HG03575 (cell line): ENCODE measurements around the gene PPP1R2C.

Source experiments
- ATAC-seq: cut with Tn5 transposase; IDR thresholded peaks from one replicate; pipeline ENCODE4 v1.9.1; 2021; ENCODE audit not compliant: unreplicated experiment, insufficient number of reproducible peaks, low FRiP score; ENCODE audit errors: extremely low read depth

PPP1R2C gene

DNA sequence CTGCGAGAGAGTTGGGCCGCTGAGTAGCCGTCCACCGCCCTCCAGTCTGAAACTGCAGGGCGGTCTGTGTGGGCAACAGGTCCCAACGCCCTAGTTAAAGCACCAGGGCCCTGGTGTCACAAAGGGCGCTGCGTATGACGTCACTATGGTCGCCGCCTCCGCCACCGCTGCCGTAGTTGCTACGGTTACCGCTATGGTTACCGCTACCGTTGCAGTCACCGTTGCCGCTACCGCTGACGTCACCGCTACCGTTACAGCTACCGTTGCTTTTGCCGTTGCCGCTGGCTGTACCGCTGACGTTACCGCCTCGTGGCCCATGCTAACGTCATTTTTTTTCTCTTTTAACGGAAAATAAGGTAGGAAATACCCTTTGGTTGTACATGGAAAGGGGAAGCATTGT is at the start of gene PPP1R2C:
Gene PPP1R2C, minus strand, starts transcription at position 68 of the 400 bp plus-strand sequence. CDS start 84 bp downstream, outside the sequence.
- ATAC-seq: no peak

DNA sequence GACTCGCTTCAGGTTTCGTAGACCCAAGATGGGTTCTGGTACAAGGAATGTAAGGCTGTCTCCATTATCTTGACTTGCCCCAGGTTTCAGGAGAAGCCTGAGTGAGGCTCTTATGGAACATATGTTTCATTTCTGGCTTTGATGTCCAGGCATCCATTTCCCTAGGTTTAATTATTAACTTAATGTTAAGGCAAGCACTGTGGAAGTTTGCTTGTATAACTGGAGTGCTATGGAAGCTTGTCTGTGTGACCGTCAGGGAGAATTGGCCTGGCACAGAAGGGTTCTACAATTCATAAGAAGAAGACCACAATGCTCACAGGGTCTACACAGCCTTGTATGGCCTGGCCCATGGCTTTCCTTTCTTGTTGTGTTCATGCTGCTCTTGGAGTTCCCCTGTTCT is 47.2 kb upstream of the PPP1R2C start:
- ATAC-seq: no peak

DNA sequence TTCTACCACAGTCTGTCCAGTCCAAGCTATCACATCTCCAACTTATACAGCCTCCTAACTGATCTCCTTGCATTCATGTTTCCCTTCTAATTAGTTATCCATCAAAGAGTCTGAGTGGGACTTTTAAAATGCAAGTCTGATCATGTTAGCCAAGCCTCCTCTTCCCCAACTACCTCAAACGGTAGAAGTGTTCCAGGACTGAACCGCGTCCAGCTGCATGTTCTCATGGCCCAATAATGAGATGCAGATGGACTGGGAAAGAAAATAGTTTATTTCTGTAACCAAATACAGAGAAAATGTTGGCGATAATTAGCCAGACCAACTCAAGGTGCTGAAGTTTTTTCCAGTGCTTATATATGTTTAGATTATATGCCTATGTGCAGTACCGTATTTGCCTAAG is 46.6 kb upstream of the PPP1R2C start:
- no peak for ATAC-seq

DNA sequence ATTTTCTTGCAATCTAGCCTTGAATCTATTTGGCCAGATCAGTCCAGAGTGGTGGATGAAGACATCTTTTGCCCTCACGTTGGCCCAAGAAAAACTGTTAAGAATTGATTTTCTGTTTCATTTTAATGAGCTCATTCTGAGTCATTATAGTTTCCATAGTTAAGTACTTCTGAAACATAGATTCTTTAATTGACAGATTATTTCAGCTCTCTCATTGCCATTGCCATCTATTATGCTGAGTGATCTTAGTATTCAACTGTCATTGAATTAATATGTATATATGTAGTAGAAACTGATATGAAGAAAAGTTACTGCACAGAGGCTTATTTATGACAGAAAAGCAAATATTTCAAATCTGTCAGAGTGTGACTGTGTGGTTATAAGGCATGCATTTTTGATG is 45.5 kb upstream of the PPP1R2C start:
- no peak for ATAC-seq

DNA sequence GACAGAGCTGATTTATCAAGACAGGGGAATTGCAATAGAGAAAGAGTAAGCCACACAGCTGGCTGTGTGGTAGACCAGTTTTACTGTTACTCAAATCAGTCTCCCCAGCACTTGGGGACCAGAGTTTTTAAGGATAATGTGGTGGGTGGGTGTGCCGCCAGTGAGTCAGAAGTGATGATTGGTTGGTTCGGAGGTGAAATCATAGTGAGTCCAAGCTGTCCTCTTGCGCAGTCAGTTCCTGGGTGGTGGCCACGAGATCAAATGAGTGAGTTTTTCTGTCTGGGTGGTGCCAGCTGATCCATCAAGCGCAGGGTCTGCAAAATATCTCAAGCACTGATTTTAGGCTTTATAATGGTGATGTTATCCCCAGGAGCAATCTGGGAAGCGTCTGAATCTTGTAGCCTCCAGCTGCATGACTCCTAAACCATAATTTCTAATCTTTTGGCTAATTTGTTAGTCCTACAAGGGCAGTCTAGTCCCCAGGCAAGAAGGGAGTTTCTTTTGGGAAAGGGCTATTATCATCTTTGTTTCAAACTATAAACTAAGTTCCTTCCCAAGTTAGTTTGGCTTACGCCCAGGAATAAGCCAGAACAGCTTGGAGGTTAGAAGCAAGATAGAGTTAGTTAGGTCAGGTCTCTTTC is 44.0 kb upstream of the PPP1R2C start:
- no peak for ATAC-seq

DNA sequence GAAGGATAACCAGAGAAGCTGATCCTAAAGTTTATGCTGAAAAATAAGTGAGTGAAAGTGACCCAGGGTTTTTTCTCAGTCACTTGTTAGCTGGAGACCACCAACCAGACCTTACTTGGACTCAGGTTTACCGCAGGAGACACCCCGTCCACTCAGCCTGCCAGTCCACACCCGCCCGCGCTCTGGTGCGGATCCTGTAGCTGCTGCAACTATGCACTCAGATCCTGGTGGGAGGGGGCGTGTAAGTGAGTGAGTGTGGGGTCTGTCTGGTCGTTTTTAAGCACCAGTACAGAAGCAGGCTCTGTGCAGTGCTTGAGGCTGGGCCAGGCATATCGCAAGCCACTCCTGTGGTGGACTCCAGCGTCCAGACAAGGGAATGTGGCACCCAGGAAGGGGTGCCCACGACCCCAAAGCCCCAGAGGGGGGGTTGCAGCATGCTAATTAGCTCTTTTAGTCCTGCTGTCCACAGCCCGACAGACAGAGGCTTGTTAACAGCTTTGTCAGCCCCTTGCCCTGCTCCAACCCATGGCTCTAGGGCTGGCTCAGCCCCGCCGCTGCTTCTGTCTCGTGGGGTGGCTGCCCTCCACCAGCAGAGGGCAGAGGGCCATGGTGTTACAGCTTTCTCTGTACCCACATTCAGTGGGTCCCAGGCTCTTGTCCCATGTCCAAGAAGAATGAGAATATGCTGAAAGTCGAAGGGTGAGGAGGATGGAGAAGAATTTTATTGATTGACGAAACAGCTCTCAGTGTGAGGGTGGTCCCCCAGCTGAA is 40.4 kb upstream of the PPP1R2C start:
- no peak for ATAC-seq

DNA sequence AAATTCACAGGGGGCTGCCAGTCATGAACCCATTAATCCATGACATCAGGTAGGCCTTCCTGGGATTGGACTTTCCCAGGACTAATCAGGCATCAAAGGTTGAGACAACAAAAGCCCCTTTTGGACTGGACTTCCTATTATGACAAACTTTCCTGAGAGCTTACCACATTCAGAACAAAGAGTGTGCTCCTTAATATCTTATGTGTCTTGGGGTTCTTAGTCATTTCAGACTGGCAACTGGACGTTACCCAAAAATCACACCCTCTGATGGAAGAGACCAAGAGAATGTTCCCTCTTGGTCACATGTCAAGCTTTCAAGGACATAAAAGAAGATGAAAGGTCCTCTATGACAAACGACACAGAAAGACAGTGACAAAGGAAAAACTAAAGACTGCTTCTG is 31.6 kb upstream of the PPP1R2C start:
- no peak for ATAC-seq

DNA sequence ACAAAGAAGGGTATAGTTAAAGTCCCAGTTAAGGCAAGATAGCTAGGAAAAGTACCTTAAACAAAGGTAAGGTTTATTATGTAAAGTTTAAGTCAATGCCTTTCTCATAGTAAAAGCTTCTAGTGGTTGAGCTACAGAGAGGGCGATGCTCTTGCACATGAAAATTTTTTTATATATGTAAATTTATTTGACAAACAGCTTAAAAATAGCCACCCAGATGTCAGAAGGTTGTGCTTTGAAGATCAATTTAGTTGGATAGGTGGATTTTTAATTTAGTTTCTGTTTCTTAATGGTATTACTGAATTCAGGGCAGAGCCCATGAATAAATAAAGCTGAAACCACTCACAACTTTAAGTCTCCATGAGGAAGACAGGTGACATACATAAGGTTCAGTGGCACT is 29.4 kb upstream of the PPP1R2C start:
- no peak for ATAC-seq

DNA sequence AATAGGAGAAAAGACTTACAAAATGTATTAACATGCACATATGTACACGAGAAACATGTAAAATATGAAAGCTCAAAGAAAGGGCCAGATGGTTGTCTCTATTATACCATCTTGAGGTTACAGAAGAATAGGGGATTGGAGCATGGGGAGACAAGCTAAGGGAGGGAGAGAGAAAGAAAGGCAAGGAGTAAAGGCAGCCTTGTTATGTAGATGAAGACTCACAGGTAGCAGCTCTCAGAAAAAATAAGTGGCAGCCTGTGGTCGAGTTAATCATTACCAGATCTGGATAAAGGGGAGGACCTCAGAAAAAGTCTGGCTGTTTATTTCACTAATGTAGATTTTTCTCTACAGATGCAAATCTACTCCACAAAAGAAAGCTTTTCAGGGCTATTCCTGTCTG is 26.6 kb upstream of the PPP1R2C start:
- ATAC-seq: no peak

DNA sequence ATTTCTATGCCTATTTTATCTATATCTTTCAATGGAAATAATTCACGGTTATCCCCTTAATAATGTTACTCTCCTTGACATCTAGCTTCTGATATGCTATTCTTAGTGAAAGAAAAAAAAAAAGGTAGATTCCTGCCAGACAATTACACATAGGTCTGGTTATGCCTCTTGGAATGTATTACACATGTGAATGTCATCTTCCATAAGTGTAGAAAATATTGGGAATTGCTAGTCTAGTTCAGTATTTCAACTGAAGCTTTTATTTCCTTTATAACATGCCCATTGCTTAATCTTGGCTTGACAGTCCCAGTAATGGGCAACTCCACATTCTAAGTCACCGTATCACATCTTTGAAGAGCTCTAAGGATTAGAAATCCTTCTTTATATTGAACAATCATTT is 25.4 kb upstream of the PPP1R2C start:
- ATAC-seq: no peak

DNA sequence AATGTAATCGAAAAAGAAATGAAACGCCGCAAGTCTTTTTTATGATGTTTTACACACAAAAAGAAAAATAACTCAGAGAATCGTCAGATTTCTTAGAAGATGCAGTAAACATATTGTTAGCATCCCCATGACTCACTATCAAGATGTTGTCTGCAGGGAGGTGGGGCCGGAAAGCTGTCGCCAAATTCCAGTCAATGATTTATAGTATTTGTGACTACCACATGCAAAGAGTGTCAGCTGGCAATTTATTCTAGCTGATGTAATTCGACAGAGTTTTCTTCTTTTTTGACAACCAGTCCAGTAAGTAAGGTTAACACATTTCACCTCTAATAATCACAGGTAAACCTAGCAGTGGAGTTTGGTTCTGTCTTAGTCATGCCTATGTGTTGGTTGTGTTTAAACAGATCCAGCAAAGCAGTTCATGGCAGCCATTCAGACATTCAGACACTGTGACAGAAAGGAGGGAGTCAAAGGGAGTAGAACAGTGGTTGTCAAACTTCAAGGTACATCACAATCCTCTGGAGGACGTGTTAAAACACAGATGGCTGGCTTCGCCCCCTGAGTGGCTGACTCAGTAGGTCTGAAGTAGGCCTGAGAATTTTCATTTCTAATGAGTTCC is 19.8 kb upstream of the PPP1R2C start:
- no peak for ATAC-seq

DNA sequence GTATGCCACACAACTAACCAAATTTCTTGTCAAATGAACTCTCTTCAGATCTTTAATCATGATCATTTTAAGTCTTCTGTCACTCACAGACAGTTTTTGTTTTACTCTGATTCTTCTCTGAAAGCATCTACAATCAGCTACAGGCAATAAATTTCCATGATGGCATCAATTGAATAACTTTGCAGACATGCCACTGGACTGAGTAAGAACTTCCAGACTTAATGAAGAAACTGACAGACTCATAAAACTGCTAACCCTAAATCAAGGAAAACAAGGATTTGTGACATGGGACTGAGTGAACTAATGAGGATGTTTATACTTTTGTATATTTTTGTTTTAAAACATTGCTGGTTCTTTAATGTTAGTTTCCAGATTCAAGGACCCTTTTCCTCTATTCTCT is 5.5 kb upstream of the PPP1R2C start:
- ATAC-seq: no peak

DNA sequence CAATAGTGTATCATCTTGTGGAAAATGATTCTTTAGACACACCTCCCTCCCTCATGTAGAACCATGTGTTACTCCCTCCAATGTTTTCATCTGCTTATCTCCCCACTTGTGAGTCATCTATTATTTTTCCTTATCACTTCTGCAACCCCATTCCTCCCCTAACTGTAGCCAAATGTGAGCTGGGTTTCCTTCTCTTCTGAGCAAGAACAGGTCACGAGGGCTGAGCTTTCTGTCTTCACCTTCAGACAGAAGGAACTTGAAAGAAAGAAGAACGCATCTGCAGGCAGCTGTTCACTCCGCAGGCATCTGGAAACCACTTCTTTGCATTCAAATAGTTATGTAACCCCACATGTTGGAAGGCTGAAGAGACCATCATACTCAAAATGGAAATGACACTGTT is 1.8 kb downstream of the PPP1R2C start:
- no peak for ATAC-seq

DNA sequence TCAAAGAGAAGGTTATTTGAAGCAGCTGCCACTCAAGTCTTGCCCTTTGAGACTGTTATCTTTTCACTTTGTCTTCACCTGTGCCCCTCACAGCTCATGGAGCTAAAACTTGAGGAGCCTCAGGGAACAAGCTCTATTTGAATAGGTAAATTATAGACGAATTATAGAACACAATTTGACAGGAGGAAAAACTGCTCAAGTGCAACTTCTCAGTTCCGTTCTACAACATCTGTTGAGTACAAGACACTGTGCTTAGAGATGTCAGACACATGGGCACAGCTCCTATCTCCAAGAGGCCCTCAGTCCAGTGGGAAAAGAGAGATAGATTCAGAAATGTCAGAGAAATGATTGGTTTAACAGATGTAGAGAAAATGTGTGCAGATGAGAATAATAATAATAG is 5.1 kb downstream of the PPP1R2C start:
- ATAC-seq: no peak

DNA sequence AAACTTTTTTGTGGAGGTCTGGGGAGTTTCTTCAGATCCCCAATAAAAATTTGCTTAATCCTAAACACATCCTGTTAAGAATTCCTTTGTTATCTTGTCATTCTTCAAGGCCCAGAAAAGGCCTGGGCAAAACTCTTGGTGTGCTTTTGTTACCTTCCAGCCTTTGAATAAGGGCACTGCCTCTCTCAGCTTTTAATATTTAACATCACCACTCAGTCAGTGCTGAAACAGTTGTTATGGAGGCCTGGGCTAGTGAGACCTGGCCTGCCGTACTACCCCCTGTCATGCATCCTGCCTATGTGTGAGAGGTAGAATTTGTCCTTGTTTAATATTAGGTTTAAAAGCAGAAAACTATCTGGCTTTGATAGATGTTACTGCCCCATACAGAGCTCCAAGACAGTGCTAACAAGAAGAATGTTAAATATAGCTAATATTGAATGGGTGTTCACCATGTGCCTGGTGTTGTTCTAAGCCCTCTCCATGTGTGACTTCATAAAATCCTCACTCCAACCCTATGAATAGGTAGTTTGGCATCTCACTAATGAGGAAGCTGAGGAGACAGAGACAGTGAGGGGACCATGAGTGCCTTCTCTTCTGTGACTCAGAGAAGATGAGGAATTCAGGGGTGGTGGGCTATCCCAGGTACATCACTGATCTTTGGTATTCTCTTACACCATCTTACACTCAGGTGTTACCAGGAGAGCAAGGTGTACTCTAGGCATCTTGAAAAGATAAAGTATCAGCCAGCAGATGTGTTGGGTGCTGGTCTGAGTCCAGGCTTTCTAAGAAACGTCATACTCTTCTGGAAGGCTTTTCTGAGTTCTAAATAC is 6.2 kb downstream of the PPP1R2C start:
- no peak for ATAC-seq

DNA sequence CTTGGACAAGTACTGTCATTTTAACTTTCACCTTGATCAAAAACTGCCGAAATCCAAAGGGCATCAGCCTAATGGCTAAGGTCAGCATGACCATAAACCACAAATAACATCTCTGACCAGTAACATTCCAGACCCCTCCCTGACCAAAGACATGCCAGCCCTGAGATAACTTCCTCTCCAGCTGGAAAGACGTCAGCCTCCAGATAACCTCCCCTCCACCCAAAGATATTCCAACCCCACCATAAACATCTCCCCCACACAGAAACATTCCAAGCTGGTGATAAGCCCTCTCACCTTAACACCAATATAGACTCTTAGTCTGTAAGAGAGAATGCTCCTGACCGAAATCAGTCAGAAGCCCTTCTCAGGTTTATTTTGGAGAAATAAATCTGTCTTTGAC is 7.4 kb downstream of the PPP1R2C start:
- ATAC-seq: no peak

DNA sequence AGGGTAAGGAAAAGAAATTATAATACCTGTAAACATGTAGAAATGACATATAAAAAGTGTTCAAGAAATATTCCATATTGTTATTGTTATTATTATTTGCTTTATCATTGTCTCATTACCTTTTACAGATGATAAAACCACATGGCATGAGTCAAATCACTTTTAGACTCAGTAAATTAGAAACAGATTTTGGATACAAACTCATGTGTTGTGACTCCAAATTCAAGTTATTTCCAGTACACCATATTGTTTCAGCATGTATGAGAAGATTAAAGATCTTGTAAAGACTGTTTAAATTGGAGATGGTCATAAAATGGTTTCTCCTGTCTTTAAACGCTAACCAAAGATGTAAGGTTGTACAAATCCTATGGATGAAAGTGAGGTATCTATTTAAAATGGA is 18.1 kb downstream of the PPP1R2C start:
- ATAC-seq: no peak

DNA sequence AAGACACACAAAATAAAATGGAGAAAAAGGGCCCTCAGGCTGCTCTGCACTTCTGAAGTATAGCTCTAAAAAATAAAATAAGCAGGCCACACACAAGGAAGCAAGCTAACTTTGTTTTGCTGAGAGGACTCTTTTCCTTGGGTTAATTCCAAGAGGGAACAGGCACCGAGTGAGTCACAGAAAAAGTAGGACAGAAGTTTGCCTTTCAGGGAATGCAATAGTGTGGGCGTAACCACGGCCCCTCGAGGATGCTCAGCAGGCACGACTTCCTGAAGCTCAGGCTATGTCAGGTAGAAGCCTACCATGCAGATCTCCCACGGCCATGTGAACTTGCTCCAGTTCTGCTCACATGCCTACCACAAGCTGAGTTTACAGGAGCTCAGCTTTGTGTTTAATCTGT is 22.1 kb downstream of the PPP1R2C start:
- no peak for ATAC-seq

DNA sequence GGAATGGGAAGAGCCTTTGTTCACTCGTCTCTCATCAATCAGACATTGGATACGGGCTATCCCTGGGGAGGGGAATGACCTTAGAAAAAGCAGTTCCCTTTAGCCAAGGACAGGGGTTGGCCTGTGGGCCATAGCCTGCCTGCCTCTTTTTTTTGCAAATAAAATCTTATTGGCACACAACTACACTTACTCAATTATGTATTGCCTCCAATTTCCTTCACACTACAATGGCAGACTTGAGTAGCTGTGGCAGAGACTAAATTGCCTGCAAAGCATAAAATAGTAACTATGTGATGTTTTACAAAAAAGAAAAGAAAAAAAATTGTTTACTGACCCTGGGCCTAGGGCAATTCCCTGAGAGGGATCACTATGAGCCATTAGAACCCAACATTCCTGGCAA is 23.4 kb downstream of the PPP1R2C start:
- ATAC-seq: no peak

DNA sequence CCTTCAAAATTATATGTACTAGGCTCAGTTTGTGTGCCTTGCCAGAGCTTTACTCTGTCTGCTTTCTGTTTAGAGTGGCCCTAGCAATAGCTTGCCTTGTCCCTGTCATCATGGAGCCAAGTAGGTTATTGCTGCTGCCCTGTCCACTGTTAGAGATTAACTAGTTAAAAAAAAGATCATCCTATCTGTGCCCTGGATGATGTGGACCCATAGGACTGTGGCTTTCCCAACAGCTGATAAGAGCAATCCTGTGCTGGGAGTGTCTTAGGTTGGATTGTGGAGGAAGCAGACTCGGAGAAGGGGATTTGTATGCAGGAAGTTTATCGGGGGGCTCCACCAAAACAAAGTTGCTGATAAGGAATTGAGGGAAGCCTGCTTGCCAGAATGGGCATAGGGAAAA is 23.8 kb downstream of the PPP1R2C start:
- no peak for ATAC-seq
